Transverse colon (tissue), 4 donors: Measurements from ENCODE around the gene FSD1. TPM values are rescaled to one million over a fixed set of nuclear protein-coding genes. Genes with fewer than 3 reads are reported as not detected.
"Not testable (repeated sequence)": the region's sequence is repeated elsewhere in the genome, so short reads cannot be mapped to it uniquely, and the experiment has no call there.

ENCODE experiments used
- DNase-seq: peaks from one replicate; pipeline ENCODE4 v3.0.0-alpha.2; 2019
- H3K27ac ChIP-seq, 4 donors: fragments of 200-600 bp; sonication (generic); 2 replicates each; pipeline ENCODE4 v1.5.1; 2016 to 2018; ENCODE audit warnings: inconsistent platforms in 4 of 4
- H3K27me3 ChIP-seq: fragments of 200-600 bp; sonication (generic); 2 replicates; pipeline ENCODE4 v1.5.1; 2017; ENCODE audit warnings: inconsistent platforms
- H3K36me3 ChIP-seq, 4 donors: fragments of 200-600 bp; sonication (generic); 2 replicates each; pipeline ENCODE4 v1.5.1; 2017 to 2019; ENCODE audit warnings: inconsistent platforms in 4 of 4
- H3K4me1 ChIP-seq, 4 donors: fragments of 200-600 bp; sonication (generic); 2 replicates each; pipeline ENCODE4 v1.5.1; 2017 to 2020; ENCODE audit warnings: inconsistent platforms in 4 of 4
- H3K4me3 ChIP-seq, 4 donors: fragments of 200-600 bp; sonication (generic); 1 replicate in 1 of 4; 2 replicates in 3 of 4; pipeline versions ENCODE4 v1.5.1 to v1.6.1; 2017 to 2019; ENCODE audit warnings: inconsistent platforms in 4 of 4
- H3K9me3 ChIP-seq, 2 donors: fragments of 200-600 bp; sonication (generic); 2 replicates each; pipeline ENCODE4 v1.5.1; 2017 to 2019; ENCODE audit warnings: inconsistent platforms in 2 of 2
- CTCF ChIP-seq, 5 experiments: fragments of 200-600 bp in 3 of 5; fragments of 450-650 bp in 2 of 5; sonication (generic) in 3 of 5; IDR thresholded peaks; 1 replicate in 2 of 5; 2 replicates in 3 of 5; pipeline ENCODE4 v1.5.1; 2016 to 2017; ENCODE audit warnings: antibody characterized with exemption in 5 of 5, inconsistent platforms in 3 of 5, mild to moderate bottlenecking in 2 of 5, moderate library complexity in 1 of 5
- EP300 ChIP-seq: sonication (generic); formaldehyde crosslinking; IDR thresholded peaks from one replicate; pipeline ENCODE4 v1.6.1; 2017; ENCODE audit warnings: antibody characterized with exemption, low read depth
- POLR2A ChIP-seq: fragments of 450-650 bp; IDR thresholded peaks from one replicate; pipeline ENCODE4 v1.6.1; 2016; ENCODE audit warnings: antibody characterized with exemption, mild to moderate bottlenecking, moderate library complexity
- POLR2AphosphoS5 ChIP-seq, 3 donors: sonication (generic); formaldehyde crosslinking; IDR thresholded peaks; one replicate each; pipeline ENCODE4 v1.6.1; 2016; ENCODE audit warnings: antibody characterized with exemption in 3 of 3
- WGBS, 2 donors: methylation state at CpG; one replicate each; pipeline ENCODE4 v1.1.5; 2018; ENCODE audit warnings: low coverage in 1 of 2; 5-methylcytosine and 5-hydroxymethylcytosine counted together
- in situ Hi-C, 4 donors: fragments of 200-750 bp; cut with MboI; loops; one replicate each; pipeline versions ENCODE4 v1.15.0 to v1.15.1; 2017; ENCODE audit warnings: low sequenced_read_pairs in 3 of 4, low pct_ligation_motif_present in 1 of 4, low pct_unique_long_range_greater_than_20kb in 1 of 4
- intact Hi-C: fragments of 100-400 bp; cut with DNase I; formaldehyde crosslinking; loops from one replicate; pipeline ENCODE4 v1.15.1; 2023; ENCODE audit warnings: low total_unique reads
- total RNA-seq, 4 donors: library from RNA; depleted of rRNA; stranded (reverse); fragments of >200 nt; gene quantifications; one replicate each; pipeline ENCODE4 v1.1.0, GENCODE V29; 2016

The FSD1 gene
- total RNA-seq, 4 donors from 2014 or later, result 0.68 to 2.9 (median 1.5) TPM; not detected in 1

DNA sequence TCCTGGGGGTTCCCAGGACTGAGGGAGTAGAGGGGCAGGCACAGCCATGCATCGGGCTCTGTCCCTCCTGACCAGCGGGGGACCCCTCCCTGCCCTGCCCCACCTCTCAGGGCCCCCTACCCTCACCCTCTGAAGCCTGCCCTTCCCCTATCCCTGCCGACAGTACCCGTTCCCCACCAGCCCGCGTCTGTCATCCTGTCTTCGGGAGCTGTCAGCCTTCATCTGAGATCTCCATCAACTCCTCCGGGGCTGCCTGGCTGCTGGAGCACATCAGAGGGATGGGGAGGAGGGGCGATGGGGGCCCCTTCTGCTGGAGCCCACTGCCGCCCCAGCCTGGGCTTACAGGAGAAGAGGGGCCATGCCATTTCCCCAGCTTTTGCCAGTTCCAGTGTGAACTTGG, 31.5 kb upstream of the FSD1 start:
- peaks cover 0 to 8% (median 0%) of the 10 kb centered on the region in 4 donors for H3K36me3 ChIP-seq
- no peak overlapping the region for H3K4me3 ChIP-seq
- WGBS, 2 donors, result 59 to 87% methylated on average over 8 to 10 of the region's 10 CpGs
- peaks cover 11% of the 10 kb centered on the region for H3K27me3 ChIP-seq
- DNase-seq, result no peak
- no peak overlapping the region for H3K27ac ChIP-seq
- H3K4me1 ChIP-seq, result peaks cover 0 to 10% (median 7%) of the 10 kb centered on the region in 4 donors
- no peaks in the 10 kb centered on the region for H3K9me3 ChIP-seq
- TF ChIP-seq EP300 (no peak), POLR2AphosphoS5 (IDR thresholded peaks at IDR 0.05) (no peak), CTCF (IDR thresholded peaks at IDR 0.05) (no peak), POLR2A (no peak)
- intact Hi-C loops, result no loop called here
- in situ Hi-C loops, result loop anchor here in 2 of 4 donors (10.0 to 25.0 kb wide), 2 partner anchors 82 to 89 kb away; no protein-coding TSS in a partner anchor

- DNase-seq, H3K4me1 ChIP-seq, H3K36me3 ChIP-seq, H3K9me3 ChIP-seq, H3K4me3 ChIP-seq, H3K27ac ChIP-seq, intact Hi-C loops: not testable (repeated sequence)
- peaks cover 25% of the 10 kb centered on the region for H3K27me3 ChIP-seq
- in situ Hi-C loops, result loop anchor here in 2 of 4 donors (10.0 to 25.0 kb wide), 2 partner anchors 80 to 88 kb away; no protein-coding TSS in a partner anchor
- WGBS, 2 donors, result 80 to 95% methylated on average over 1 to 6 of the region's 6 CpGs
Measured at GRCh38 chr19:4274321-4274686, 30.1 kb upstream of the FSD1 start.

- H3K27me3 ChIP-seq, result peaks cover 53% of the 10 kb centered on the region
- no peak for DNase-seq
- intact Hi-C loops, result no loop called here
- 33 to 46% methylated on average over 3 to 16 of the region's 16 CpGs for WGBS, 2 donors
- H3K27ac ChIP-seq, result no peak overlapping the region
- in situ Hi-C loops, result loop anchor here in 1 of 4 donors (10.0 kb wide), 1 partner anchor 78 kb away; no protein-coding TSS in a partner anchor
- H3K9me3 ChIP-seq, result no peaks in the 10 kb centered on the region
- peaks cover 4 to 16% (median 13%) of the 10 kb centered on the region in 4 donors for H3K4me1 ChIP-seq
- H3K4me3 ChIP-seq, result no peak overlapping the region
- H3K36me3 ChIP-seq, result no peaks in the 10 kb centered on the region
- TF ChIP-seq CTCF (IDR thresholded peaks at IDR 0.05) (no peak), POLR2A (no peak), POLR2AphosphoS5 (IDR thresholded peaks at IDR 0.05) (no peak), EP300 (no peak)
Measured at GRCh38 chr19:4277191-4277696, 27.2 kb upstream of the FSD1 start.

DNA sequence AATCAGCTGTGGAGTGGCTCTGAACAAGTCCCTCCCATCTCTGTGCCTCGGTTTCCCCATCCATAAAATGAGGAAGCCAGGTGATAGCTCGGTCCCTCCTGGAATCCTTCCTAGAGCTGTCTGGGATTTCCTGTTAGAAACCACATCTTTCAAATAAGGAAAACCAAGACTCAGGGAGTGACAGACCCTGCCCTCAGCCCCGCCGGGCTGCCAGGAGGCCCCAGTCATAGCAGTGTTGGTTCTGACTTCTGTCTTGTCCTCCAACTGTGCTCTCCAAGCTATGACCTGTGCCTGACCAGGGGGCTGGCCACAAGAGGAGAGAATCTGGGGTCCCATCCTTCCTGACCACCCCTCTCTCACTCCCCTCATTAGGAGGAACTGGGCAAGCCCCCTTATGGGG, 26.4 kb upstream of the FSD1 start:
- intact Hi-C loops, result no loop called here

More for the DNA sequence above, 26.4 kb upstream of the FSD1 start:
- no peaks in the 10 kb centered on the region for H3K9me3 ChIP-seq
- peaks cover 4 to 16% (median 13%) of the 10 kb centered on the region in 4 donors for H3K4me1 ChIP-seq
- no peak overlapping the region for H3K4me3 ChIP-seq
- no peak overlapping the region for H3K27ac ChIP-seq
- no peak for DNase-seq
- peaks cover 60% of the 10 kb centered on the region for H3K27me3 ChIP-seq
- 13 to 60% methylated on average over 1 to 4 of the region's 4 CpGs for WGBS, 2 donors
- no peaks in the 10 kb centered on the region for H3K36me3 ChIP-seq
- TF ChIP-seq CTCF (IDR thresholded peaks at IDR 0.05), result no peak
- TF ChIP-seq EP300, result no peak
- no peak for TF ChIP-seq POLR2A
- TF ChIP-seq POLR2AphosphoS5 (IDR thresholded peaks at IDR 0.05), result no peak
- in situ Hi-C loops, result loop anchor here in 1 of 4 donors (10.0 kb wide), 1 partner anchor 77 kb away; no protein-coding TSS in a partner anchor
